Stimulated activated CD8-positive, alpha-beta memory T cell treated with anti-CD3 and anti-CD28 coated beads, Interleukin-15, amount 100 ng/mL, for 1 hour (primary cell): ENCODE data around the gene PLD5.
"Not testable (repeated sequence)": the region's sequence is repeated elsewhere in the genome, so short reads cannot be mapped to it uniquely, and the experiment has no call there.

Experiments used
- DNase-seq: peaks from one replicate; pipeline ENCODE4 v3.0.0-alpha.2; 2020; ENCODE audit warnings: low read depth

Gene PLD5

GRCh38 chr1:242058582-242058981 lies 465.9 kb downstream of the PLD5 start:
- not testable (repeated sequence) for DNase-seq

GRCh38 chr1:242058181-242058580 lies 466.3 kb downstream of the PLD5 start:
- DNase-seq = not testable (repeated sequence)

DNA sequence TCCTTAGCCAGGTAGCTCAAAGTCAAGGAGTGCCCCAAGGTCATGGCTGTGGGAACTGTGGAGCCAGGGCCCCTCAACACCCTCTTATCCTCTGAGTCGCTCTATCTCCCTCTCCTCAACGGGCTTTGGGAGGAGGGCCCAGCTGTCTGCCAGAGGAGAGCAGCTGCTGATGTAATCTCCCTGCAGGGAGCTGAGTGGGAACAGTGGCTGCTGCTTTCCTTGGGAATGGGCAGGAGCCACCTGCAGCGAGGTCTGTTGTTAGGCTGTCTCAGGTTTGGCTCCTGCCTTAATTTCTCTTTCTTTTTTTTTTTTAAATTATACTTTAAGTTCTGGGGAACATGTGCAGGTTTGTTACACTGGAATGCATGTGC lies 466.8 kb downstream of the PLD5 start:
- DNase-seq = no peak

GRCh38 chr1:242056988-242057744 lies 467.3 kb downstream of the PLD5 start:
- no peak for DNase-seq

DNA sequence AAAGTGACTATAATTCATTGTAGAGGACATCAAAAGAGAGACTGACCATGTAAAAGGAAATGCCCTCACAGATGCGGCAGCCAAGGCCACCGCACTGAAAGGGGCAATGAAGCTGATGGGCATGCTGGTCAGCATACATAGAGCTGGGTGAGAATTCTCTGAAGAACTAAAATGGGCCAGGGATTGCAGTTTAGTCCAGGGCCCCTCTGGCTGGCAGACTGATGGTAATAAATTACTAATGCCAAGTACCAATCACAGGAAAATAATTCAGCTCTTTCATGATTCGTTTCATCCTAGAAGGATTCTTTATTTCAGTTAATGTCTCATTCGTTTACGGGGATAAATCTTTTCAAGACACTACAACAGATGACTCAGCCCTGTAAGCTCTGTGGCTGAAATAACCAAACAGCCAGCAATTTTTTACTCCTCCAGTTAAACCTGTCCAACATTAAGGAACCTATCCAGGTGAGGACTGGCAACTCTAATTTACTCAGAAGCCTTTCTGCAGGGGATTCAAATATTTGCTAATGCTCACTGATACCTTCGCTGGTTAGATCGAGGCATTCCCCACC lies 468.7 kb downstream of the PLD5 start:
- DNase-seq = no peak

GRCh38 chr1:242043165-242043564 lies 481.3 kb downstream of the PLD5 start:
- no peak for DNase-seq

DNA sequence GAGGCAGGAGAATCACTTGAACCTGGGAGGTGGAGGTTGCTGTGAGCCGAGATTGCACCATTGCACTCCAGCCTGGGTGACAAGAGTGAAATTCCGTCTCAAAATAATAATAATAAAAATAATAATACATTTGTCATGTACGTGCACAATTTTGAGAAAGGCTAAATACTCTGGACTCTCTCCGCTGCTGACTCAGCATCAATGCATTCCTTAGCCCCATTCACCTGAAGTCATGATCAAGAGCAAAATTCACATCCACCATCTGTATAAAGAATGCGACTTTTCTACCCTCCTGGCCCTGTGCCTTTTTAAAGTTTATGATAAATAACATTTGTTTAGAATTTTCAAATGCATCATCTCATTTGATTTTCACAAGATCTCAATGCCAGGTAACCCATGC lies 490.1 kb downstream of the PLD5 start:
- no peak for DNase-seq

GRCh38 chr1:242033447-242033846 lies 491.1 kb downstream of the PLD5 start:
- no peak for DNase-seq
